Muscle layer of colon (tissue), 2 donors: ENCODE measurements around the gene NHERF1.

ENCODE experiments used
- H3K27ac ChIP-seq: one replicate; pipeline ENCODE4 v1.7.0; 2013; ENCODE audit warnings: low read depth, mild to moderate bottlenecking, low read length, moderate library complexity
- H3K27me3 ChIP-seq, 2 donors: one replicate each; pipeline ENCODE4 v1.7.0; 2013; ENCODE audit warnings: low read length in 2 of 2, mild to moderate bottlenecking in 2 of 2; ENCODE audit not compliant: insufficient read depth in 2 of 2, control insufficient read depth in 1 of 2
- H3K36me3 ChIP-seq: one replicate; pipeline ENCODE4 v1.7.0; 2013; ENCODE audit warnings: mild to moderate bottlenecking, low read length; ENCODE audit not compliant: insufficient read depth
- H3K4me1 ChIP-seq: one replicate; pipeline ENCODE4 v1.7.0; 2013; ENCODE audit warnings: mild to moderate bottlenecking, low read length; ENCODE audit not compliant: insufficient read depth
- H3K4me3 ChIP-seq, 2 donors: one replicate each; pipeline ENCODE4 v1.7.0; 2013; ENCODE audit warnings: low read length in 2 of 2, low read depth in 1 of 2, mild to moderate bottlenecking in 1 of 2, moderate library complexity in 1 of 2
- H3K9ac ChIP-seq: one replicate; pipeline ENCODE4 v1.7.0; 2013; ENCODE audit warnings: low read length
- H3K9me3 ChIP-seq: one replicate; pipeline ENCODE4 v1.7.0; 2013; ENCODE audit warnings: mild to moderate bottlenecking, low read length
- donor health status: abdominal sarcoma.
- donor health status: Adenocarcinoma of cecum.

Gene NHERF1

DNA sequence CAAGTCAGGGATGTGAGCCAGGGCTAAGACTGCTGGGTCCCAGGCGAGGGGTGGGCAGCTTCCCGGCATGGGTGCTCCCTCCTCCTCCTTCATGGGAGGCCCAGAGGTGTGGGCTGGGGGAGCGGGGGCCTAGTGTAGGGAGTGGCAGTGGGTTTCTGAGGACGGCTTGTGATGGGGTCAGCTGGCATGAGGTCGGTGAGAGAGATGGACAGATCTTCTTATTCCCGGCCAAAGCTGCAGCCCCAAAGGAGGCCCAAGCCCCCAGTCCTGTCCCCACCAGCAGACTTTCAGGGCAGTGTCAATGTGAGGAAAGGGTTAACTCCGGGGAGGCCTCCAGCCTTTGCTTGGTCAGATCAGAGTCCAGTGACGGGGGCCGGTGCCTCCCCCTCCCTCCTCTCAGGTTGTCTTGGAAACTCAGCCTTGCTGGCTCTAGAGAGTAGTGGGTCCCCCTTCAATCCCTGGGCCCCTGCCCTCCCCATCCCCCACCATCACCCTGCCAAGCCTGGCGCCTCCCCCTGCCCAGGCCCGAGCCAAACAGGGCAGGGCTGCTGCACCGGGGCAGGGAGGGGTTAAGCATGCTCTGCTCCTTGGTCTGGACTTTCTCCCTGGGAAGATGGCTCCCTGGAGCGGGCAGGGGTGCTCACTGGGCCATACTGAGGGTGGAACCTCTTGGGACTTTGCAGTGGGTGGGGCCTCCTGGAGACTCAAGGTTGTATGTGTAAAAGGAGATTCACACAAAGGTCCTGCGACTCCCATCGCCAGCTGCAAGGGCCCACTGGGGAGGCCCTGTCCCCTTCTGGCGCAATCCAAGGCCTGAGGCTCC, 15.3 kb downstream of the NHERF1 start:
- no peaks in the 10 kb centered on the region for H3K36me3 ChIP-seq
- H3K9ac ChIP-seq = no peak overlapping the region
- peaks cover 0 to 5% of the 10 kb centered on the region in 2 donors for H3K27me3 ChIP-seq
- H3K4me3 ChIP-seq = no peak overlapping the region
- H3K4me1 ChIP-seq = no peaks in the 10 kb centered on the region
- H3K9me3 ChIP-seq = no peaks in the 10 kb centered on the region
- no peak overlapping the region for H3K27ac ChIP-seq

DNA sequence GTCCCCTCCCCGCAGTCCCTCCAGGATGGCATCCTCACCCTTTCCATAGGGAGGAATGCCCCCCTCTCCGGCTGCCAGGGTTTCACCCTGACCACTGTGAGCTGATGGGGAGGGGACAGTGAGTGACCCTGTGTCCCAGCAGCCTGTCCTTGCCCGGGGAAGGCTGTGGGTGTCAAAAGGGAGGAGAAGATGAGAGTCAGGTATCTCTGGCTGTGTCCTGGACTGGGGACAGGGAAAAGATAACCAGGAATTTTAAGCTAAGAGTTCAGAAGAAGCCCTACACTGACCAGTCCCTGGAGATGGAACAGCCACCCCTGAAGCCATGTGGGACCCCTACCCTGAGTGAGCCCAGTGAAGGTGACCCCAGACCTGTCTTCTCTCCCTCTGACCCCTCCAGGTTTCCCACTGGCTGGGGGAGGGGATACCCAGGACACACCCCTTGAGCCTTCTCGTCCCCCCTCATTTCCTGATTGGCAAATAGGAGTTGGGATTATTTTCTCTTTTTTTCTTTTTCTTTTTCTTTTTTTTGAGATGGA, 16.4 kb downstream of the NHERF1 start:
- no peaks in the 10 kb centered on the region for H3K36me3 ChIP-seq
- no peaks in the 10 kb centered on the region for H3K9me3 ChIP-seq
- H3K27me3 ChIP-seq = peaks cover 0 to 5% of the 10 kb centered on the region in 2 donors
- H3K4me3 ChIP-seq = no peak overlapping the region
- H3K9ac ChIP-seq = no peak overlapping the region
- no peak overlapping the region for H3K27ac ChIP-seq
- H3K4me1 ChIP-seq = no peaks in the 10 kb centered on the region

DNA sequence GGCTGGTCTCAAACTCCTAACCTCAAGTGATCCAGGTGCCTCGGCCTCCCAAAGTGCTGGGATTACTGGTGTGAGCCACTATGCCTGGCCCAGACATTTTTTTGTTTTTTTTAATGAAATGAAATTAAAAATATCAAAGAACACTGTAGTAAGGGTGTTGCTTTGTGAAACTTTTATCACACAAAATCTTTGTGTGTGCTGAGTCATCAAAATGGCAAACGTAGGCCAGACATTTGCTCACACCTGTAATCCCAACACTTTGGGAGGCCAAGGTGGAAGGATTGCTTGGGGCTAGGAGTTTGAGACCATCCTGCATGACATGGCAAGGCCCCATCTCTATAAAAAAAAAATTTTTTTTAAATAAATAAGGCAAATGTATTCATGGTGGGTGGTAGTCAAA, 18.0 kb downstream of the NHERF1 start:
- peaks cover 7% of the 10 kb centered on the region for H3K36me3 ChIP-seq
- H3K27ac ChIP-seq = no peak overlapping the region
- H3K27me3 ChIP-seq = peaks cover 0 to 5% of the 10 kb centered on the region in 2 donors
- H3K4me3 ChIP-seq = no peak overlapping the region
- no peak overlapping the region for H3K9ac ChIP-seq
- no peaks in the 10 kb centered on the region for H3K9me3 ChIP-seq
- no peaks in the 10 kb centered on the region for H3K4me1 ChIP-seq

DNA sequence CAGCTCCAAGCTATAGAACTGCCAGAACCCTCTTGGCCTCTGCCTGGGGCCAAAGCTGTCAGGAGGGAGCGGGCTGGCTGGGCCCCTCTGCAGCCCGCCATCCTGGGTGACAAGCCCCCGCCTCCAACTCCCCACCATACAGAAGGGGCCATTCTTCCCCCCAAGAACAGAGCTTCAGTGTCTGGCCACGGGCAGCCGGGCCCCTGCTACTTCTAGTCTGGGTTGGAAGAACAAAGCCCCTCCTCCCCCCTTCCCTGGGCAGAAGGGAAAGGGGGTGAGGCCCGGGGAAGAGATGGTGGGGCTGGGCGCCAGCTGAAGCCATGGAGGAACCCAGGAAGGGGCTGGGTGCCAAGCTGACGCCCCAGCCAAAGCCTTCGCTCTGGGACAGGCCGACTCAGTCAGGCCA, 18.7 kb downstream of the NHERF1 start:
- no peaks in the 10 kb centered on the region for H3K9me3 ChIP-seq
- no peaks in the 10 kb centered on the region for H3K4me1 ChIP-seq
- H3K9ac ChIP-seq = no peak overlapping the region
- peaks cover 0 to 5% of the 10 kb centered on the region in 2 donors for H3K27me3 ChIP-seq
- H3K36me3 ChIP-seq = peaks cover 14% of the 10 kb centered on the region
- H3K4me3 ChIP-seq = no peak overlapping the region
- H3K27ac ChIP-seq = no peak overlapping the region

DNA sequence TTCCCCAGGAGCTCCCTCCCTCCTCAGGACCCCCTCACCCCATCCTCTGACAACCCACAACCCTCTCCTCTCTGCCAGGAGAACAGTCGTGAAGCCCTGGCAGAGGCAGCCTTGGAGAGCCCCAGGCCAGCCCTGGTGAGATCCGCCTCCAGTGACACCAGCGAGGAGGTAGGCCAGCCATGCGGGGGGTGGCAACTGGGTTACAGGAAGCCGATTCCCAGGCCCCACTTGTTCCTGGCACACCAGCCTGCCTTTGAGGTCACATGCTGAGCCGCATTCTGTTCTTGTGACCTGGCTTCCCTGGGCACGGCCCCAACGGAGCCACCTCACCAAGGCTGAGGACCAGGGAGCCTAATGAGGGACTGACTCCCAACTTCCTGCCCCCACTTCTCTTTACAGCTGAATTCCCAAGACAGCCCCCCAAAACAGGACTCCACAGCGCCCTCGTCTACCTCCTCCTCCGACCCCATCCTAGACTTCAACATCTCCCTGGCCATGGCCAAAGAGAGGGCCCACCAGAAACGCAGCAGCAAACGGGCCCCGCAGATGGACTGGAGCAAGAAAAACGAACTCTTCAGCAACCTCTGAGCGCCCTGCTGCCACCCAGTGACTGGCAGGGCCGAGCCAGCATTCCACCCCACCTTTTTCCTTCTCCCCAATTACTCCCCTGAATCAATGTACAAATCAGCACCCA, 19.8 kb downstream of the NHERF1 start:
- Histone ChIP-seq H3K27ac (no peak overlapping the region), H3K4me1 (no peaks in the 10 kb centered on the region), H3K4me3 (no peak overlapping the region), H3K27me3 (peaks cover 0 to 4% of the 10 kb centered on the region in 2 donors), H3K36me3 (peaks cover 25% of the 10 kb centered on the region), H3K9ac (no peak overlapping the region), H3K9me3 (no peaks in the 10 kb centered on the region)

DNA sequence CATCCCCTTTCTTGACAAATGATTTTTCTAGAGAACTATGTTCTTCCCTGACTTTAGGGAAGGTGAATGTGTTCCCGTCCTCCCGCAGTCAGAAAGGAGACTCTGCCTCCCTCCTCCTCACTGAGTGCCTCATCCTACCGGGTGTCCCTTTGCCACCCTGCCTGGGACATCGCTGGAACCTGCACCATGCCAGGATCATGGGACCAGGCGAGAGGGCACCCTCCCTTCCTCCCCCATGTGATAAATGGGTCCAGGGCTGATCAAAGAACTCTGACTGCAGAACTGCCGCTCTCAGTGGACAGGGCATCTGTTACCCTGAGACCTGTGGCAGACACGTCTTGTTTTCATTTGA, 20.3 kb downstream of the NHERF1 start:
- Histone ChIP-seq H3K9ac (no peak overlapping the region), H3K27ac (no peak overlapping the region), H3K4me1 (no peaks in the 10 kb centered on the region), H3K36me3 (peaks cover 31% of the 10 kb centered on the region), H3K4me3 (no peak overlapping the region), H3K27me3 (no peaks in the 10 kb centered on the region), H3K9me3 (no peaks in the 10 kb centered on the region)

DNA sequence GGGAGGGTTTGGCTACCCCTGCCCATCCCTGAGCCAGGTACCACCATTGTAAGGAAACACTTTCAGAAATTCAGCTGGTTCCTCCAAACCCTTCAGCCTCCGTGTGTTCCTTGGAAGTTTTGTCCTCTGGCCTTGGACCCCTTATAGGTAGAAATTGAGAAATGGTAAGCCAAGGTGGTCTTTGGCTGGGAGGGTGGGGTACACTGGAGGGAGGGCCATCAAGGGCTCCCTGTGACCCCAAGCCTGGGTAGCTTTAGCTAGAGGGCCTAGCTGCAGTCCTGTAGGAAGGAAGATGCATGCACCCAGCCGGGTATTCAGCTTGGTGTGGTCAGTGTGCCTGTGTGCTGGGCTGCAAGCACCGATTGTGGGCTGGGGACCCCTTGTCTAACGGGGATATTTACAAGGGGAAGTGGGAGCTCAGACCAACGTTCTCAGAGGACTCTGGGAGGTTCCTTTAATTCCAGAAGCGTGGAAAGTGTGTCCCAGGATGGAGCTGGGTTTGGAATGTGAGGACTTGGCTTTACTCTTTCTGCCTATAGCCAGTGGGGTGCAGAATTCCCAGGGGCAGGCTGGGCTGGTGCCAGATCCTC, 20.9 kb downstream of the NHERF1 start:
- Histone ChIP-seq H3K4me3 (no peak overlapping the region), H3K27ac (no peak overlapping the region), H3K9ac (no peak overlapping the region), H3K4me1 (no peaks in the 10 kb centered on the region), H3K9me3 (no peaks in the 10 kb centered on the region), H3K36me3 (peaks cover 34% of the 10 kb centered on the region), H3K27me3 (no peaks in the 10 kb centered on the region)

DNA sequence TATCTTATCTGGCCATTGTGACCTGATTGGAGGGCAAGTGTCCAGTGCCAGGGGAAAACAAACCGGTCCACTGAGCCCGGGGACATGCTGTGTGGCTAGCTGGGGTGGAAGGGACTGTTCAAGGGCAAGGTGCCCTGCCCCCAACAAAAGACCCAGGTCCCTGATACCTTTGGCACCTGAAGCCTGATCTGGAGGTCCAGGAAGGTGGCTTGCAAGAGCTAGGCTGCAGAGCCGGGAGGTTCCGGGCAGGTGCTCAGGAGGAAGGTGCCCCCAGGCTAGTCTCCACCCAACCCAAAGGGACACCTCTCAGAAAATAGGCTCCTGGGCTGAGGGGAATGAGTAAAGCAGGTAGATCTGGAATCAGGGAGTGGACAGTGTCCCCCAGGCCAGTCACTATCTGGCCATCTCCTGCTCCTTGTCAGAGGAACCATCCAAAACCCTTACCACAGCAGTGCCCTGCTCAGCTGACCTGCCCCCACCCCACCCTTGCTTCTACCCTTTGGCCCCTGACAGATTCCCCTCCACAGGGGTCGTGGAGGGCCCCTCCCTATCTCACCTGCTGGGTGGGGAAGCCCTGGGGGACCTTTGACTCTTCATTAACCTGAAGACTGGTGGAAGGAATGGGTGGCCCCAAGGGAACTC, 21.5 kb downstream of the NHERF1 start:
- H3K36me3 ChIP-seq = peaks cover 34% of the 10 kb centered on the region
- no peak overlapping the region for H3K27ac ChIP-seq
- no peaks in the 10 kb centered on the region for H3K9me3 ChIP-seq
- no peak overlapping the region for H3K9ac ChIP-seq
- peaks cover 1% of the 10 kb centered on the region for H3K4me1 ChIP-seq
- no peak overlapping the region for H3K4me3 ChIP-seq
- H3K27me3 ChIP-seq = no peaks in the 10 kb centered on the region

DNA sequence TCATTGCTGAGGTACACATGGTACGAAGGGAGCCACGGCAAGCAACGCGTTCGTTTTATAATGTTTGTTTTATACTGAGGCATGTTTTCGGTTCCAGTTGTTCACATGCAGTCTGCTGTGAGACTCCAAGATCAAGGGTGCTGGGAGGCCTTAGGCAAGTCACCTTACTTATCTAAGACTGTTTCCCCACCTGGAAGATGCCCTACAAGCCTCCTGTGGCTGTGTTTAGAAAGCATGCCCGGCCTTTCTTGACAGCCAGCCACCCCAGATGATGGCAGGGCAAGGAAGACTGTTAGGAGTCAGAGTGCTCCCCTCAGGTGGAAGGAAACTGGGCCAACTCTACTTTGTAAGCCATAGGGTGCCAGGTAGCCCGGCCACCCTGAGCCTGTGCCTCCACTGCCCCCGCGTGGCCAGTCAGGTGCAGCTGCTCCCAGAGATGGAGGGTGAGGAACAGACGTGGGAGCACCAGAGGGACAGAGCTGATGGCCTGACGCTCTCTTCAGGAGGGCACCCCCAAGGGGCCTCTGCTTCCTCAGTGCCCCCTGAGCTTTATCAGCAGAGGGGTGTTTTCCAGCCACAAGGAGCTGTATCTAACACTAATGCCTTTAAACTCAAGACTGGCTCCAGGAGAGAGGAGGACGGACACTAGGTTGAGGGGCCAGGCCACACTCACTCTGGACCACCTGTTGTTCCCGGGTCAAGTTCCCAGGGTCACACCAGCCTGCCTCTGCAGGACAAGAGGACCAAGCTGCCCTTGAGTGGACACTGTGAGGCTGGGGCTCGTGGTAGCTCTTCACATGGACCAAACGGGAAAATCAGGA, 22.3 kb downstream of the NHERF1 start:
- Histone ChIP-seq H3K4me3 (no peak overlapping the region), H3K4me1 (peaks cover 8% of the 10 kb centered on the region), H3K27ac (no peak overlapping the region), H3K9ac (no peak overlapping the region), H3K36me3 (peaks cover 34% of the 10 kb centered on the region), H3K27me3 (no peaks in the 10 kb centered on the region), H3K9me3 (no peaks in the 10 kb centered on the region)

DNA sequence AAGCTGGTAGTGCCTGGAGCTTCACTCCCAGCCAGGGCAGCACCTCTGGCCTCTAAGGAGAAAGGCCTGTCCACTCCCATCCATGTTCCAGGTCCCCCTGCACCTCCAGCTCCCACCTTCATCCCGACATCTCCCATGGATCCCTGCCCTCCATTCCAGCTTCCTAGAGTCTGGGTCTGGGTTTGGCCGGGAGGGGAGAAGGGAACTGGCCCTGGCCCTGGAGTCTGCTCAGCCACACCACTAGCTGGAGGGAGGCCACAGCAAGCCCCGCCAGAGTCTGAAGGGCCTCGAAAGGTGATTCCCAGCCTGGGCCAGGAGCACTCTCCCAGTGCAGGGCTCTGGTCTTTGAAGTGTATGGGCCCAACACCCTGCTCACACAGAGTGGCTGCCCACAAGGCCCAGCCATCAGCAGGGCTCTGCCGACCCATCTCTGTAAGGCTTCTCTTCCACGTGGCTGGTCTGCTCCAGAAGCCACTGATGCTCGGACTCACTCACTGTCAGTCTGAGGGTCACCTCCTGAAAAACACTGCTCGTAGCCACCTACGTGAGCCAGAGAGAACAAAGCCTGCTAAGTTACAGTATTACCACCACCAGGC, 23.0 kb downstream of the NHERF1 start:
- H3K4me3 ChIP-seq = no peak overlapping the region
- no peak overlapping the region for H3K27ac ChIP-seq
- H3K4me1 ChIP-seq = peaks cover 10% of the 10 kb centered on the region
- H3K36me3 ChIP-seq = peaks cover 34% of the 10 kb centered on the region
- H3K27me3 ChIP-seq = no peaks in the 10 kb centered on the region
- H3K9me3 ChIP-seq = no peaks in the 10 kb centered on the region
- H3K9ac ChIP-seq = no peak overlapping the region
